SK-N-MC (cell line): ENCODE data around the gene MTCH1.

Experiments
- EZH2 ChIP-seq: fragments of 200-600 bp; sonication (generic); IDR thresholded peaks from one replicate; pipeline ENCODE4 v1.6.1; 2017; ENCODE audit warnings: antibody characterized with exemption
- POLR2AphosphoS5 ChIP-seq: IDR thresholded peaks from 2 replicates; pipeline ENCODE4 v1.6.1; 2012; ENCODE audit warnings: mild to moderate bottlenecking, low read depth, low read length, borderline replicate concordance

DNA sequence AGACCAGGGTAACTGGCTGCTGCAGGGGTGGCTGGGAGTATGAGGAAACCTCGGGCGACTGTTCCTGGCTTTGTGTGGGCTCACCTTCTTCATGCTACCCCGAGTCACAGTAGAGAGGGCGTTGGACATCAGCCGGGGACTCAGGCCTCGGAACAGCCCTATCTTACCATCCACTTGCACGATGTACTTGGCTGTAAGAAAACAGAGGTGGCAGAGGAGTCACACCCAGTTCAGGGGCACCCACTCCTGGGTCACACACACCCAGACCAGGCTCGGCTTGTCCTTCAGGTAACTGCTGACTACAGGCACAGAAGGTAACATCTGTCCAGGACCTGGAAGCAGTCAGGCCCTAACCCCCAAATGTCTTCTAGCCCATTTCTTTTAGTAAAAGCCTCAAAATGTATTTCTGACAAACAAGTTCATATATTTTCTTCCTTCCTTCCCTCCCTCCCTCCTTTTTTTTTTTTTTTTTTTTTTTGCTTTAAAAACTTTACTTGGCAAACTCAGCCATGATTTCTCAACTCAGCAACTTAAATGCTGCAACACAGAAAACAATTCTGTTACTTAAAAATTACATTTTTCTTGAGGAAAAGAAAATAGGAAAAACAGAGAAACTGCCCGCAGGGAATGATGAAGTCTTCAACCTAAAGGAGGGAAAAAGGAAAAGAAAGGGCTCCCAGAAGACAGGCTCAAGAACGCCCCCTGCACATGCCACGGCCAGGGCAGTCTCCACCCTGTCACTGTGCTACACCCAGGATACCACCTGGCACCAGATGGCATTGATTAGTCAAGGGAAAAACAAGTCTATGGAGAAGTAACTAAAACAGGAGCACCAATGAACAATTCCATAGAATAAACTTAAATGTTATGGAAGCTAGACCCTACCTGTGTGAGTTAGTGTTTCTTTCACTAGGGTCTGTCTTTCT lies 7.3 kb downstream of the MTCH1 start:
- TF ChIP-seq EZH2, result no peak
- no peak for TF ChIP-seq POLR2AphosphoS5
